Duodenal mucosa (tissue), 2 donors: ENCODE data around the gene STRIT1.

ENCODE experiments used
- H3K27ac ChIP-seq: one replicate; pipeline ENCODE4 v1.7.0; 2013; ENCODE audit warnings: low read depth, low read length
- H3K27me3 ChIP-seq, 2 donors: one replicate each; pipeline ENCODE4 v1.7.0; 2013; ENCODE audit warnings: low read length in 2 of 2, control low read depth in 1 of 2; ENCODE audit not compliant: insufficient read depth in 2 of 2, control insufficient read depth in 1 of 2
- H3K36me3 ChIP-seq, 2 donors: one replicate each; pipeline ENCODE4 v1.7.0; 2013; ENCODE audit warnings: low read length in 2 of 2, control low read depth in 1 of 2; ENCODE audit not compliant: insufficient read depth in 2 of 2, control insufficient read depth in 1 of 2
- H3K4me1 ChIP-seq, 2 donors: one replicate each; pipeline ENCODE4 v1.7.0; 2013; ENCODE audit warnings: low read length in 2 of 2, control low read depth in 1 of 2; ENCODE audit not compliant: insufficient read depth in 2 of 2, control insufficient read depth in 1 of 2
- H3K4me3 ChIP-seq, 2 donors: one replicate each; pipeline ENCODE4 v1.7.0; 2013; ENCODE audit warnings: low read length in 2 of 2, low read depth in 1 of 2
- H3K9ac ChIP-seq, 2 donors: one replicate each; pipeline ENCODE4 v1.7.0; 2013; ENCODE audit warnings: low read length in 2 of 2, low read depth in 1 of 2
- H3K9me3 ChIP-seq, 2 donors: one replicate each; pipeline ENCODE4 v1.7.0; 2013; ENCODE audit warnings: low read length in 2 of 2, control low read depth in 1 of 2; ENCODE audit not compliant: control insufficient read depth in 1 of 2

Gene STRIT1

DNA sequence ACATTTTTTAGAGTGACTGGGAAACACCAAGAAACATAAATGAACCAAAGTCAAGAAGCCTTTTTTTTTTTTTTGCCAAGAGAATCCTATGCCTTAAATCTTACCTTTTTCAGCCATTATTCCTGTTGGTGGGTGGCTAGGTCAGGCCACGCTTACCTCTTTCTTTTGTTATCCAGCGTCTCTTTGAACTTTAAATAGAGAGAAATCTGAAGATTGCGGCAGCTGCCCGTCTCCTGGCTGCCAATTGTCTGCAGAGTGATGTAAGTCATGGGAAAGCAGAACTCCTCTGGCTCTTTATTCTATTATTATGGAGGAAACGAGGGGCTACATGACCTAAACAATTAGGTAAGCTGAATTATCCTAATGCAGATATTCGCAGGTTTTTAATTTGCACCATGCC is at the start of gene STRIT1:
STRIT1 (minus strand) TSS at position 168 of the 400 bp plus-strand sequence.
- Histone ChIP-seq H3K36me3 (no peaks in the 10 kb centered on the region), H3K9ac (no peak within 1 kb of the TSS), H3K27me3 (no peaks in the 10 kb centered on the region), H3K9me3 (peaks cover 6 to 9% of the 10 kb centered on the region in 2 donors), H3K4me3 (no peak within 1 kb of the TSS), H3K27ac (no peak within 1 kb of the TSS), H3K4me1 (no peaks in the 10 kb centered on the region)

DNA sequence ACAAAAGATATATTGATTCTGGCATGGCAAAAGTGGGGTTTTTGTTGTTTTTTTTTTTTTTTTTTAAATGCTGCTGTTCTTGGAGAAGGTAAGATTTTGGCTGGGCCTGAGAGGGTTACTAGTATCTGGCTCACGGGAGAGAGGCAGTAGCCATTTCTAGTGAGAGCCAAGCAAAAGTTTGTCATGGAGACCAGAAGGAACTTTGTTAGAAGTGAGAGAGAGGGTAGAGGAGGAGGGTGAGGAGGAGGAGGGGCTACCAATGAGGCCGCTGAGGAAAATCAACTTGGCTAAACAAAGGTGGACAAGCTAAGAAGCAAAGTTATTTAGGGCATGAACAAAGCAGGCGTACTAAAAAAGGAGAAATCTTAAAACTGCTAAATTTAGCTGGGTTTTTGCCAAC is 48.9 kb upstream of the STRIT1 start:
- H3K27me3 ChIP-seq = no peaks in the 10 kb centered on the region
- H3K36me3 ChIP-seq = no peaks in the 10 kb centered on the region

GRCh38 chr3:155339052-155339451 is 45.6 kb upstream of the STRIT1 start:
- H3K4me3 ChIP-seq = no peak overlapping the region

More for the DNA sequence above, 48.9 kb upstream of the STRIT1 start:
- H3K9ac ChIP-seq = no peak overlapping the region
- no peaks in the 10 kb centered on the region for H3K4me1 ChIP-seq
- H3K27ac ChIP-seq = no peak overlapping the region
- no peak overlapping the region for H3K4me3 ChIP-seq
- H3K9me3 ChIP-seq = no peaks in the 10 kb centered on the region

GRCh38 chr3:155335724-155336354 is 42.4 kb upstream of the STRIT1 start:
- Histone ChIP-seq H3K27ac (no peak overlapping the region), H3K9ac (no peak overlapping the region), H3K4me3 (no peak overlapping the region), H3K27me3 (no peaks in the 10 kb centered on the region), H3K36me3 (no peaks in the 10 kb centered on the region), H3K9me3 (no peaks in the 10 kb centered on the region), H3K4me1 (no peaks in the 10 kb centered on the region)

More at GRCh38 chr3:155339052-155339451, 45.6 kb upstream of the STRIT1 start:
- Histone ChIP-seq H3K9ac (no peak overlapping the region), H3K9me3 (no peaks in the 10 kb centered on the region), H3K36me3 (no peaks in the 10 kb centered on the region), H3K27ac (no peak overlapping the region), H3K27me3 (no peaks in the 10 kb centered on the region), H3K4me1 (no peaks in the 10 kb centered on the region)

DNA sequence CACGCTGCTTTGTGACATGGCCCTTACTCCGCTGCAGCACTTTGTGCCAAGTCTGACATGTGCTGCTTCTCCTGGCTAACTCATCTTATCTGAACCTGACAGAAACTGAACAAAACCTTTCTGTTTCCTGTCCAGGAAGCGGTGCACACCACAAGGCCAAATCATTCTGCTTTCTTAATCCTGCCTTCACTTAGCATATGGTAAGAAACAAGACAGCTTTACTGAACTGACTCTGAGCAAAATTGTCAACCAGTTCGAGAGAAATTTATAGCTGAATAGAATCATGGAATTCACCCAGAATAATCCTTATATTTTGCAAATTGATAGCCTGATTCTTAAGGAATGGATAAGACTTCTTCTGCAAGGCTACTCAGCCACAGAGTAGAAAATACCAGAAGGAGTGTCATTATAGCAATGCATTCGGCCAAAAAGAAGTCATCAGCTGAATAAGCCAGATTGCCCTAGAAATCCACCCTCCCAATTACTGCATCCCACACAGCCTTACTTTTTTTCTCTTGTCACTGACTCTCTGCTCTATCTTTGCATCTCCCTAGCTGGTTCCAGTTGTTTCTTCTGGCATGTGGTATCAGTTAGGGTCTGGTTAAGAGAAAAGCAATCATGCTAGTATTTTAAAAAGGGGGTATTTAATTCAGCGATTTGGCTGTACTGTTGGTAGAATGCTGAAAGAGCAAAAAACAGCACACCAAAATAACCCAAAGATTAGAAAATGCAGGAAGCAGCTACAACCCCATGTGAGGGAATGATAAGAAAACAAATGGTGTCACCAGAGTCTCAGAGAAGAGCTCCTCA is 41.6 kb upstream of the STRIT1 start:
- Histone ChIP-seq H3K9me3 (no peaks in the 10 kb centered on the region), H3K9ac (no peak overlapping the region), H3K36me3 (no peaks in the 10 kb centered on the region), H3K27me3 (no peaks in the 10 kb centered on the region), H3K4me1 (no peaks in the 10 kb centered on the region), H3K4me3 (no peak overlapping the region), H3K27ac (no peak overlapping the region)

DNA sequence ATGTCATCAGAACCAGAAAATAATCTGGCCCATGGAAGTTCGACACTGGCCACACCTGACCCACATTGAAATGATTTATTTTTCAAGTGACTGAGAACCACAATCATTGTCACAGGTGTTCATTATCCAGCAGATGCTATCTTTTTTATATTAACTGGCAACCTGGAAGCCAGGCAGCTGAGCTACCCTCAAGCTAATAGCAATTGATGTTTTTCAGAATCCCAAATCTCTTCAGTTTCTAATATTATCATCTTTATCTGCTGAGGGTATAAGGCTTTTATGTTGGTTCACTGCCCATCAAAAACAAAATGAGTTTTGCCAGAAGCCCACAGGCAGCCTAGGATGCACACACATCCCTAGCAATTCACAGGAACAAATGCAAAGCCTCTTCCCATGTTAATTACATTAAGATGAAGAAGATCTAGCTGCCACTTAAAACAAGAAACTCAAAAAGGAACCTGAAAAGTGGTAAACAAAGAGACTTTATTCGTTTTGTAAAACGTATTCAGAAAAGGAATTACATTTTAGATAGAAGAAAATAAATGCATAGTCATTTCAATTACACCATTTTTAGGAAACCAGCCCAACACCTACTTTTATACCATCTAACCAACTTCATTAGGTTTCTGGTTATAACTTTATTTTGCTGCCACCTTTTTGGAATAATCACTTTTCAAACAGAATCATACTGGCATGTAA is 40.9 kb upstream of the STRIT1 start:
- no peak overlapping the region for H3K9ac ChIP-seq
- H3K4me1 ChIP-seq = no peaks in the 10 kb centered on the region
- H3K36me3 ChIP-seq = no peaks in the 10 kb centered on the region
- no peak overlapping the region for H3K27ac ChIP-seq
- H3K9me3 ChIP-seq = no peaks in the 10 kb centered on the region
- H3K4me3 ChIP-seq = no peak overlapping the region
- no peaks in the 10 kb centered on the region for H3K27me3 ChIP-seq

DNA sequence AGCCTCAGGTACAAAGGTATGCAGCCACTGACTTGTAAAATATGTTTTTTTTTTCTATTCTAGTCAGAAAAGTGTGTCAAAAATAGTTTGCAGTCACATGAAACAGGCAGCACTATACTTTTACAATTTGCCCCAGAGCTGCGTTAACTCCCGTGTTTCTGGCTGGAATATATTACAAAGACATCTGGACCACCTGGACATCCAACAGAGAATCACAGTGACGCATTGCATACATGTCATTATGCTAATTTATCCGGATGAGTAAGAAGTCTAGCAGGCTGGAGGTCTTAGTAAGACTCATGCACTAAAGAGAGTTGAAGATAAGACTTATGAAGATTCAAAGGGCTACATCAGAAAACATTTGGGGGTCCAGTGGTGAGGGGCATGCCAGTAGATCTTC is 39.2 kb upstream of the STRIT1 start:
- H3K27me3 ChIP-seq = no peaks in the 10 kb centered on the region
- H3K9me3 ChIP-seq = no peaks in the 10 kb centered on the region
- H3K27ac ChIP-seq = no peak overlapping the region
- H3K9ac ChIP-seq = no peak overlapping the region
- peaks cover 0 to 8% of the 10 kb centered on the region in 2 donors for H3K4me1 ChIP-seq
- H3K4me3 ChIP-seq = no peak overlapping the region
- no peaks in the 10 kb centered on the region for H3K36me3 ChIP-seq

GRCh38 chr3:155331078-155331477 is 37.6 kb upstream of the STRIT1 start:
- no peak overlapping the region for H3K27ac ChIP-seq

DNA sequence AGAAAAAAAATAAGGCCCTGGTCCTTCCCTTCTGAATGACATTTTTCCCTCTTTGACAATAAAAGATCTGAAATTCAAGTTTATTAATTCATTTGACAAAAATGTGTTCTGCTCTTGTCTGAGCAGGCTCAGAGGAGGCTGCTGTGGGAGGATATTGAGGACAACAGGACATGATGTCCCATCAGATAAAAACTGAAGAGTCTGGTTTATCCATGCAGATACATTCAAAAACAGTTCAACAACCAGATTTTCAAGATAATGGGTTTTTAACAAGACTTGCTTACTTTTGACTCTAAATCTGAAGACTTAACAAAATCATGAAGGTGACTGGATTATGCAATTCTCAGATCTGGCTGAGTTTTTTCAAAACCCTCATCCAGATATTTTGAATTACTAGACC is 36.9 kb upstream of the STRIT1 start:
- H3K27me3 ChIP-seq = no peaks in the 10 kb centered on the region
- peaks cover 6 to 11% of the 10 kb centered on the region in 2 donors for H3K4me1 ChIP-seq
- H3K9me3 ChIP-seq = no peaks in the 10 kb centered on the region
- H3K4me3 ChIP-seq = no peak overlapping the region
- no peak overlapping the region for H3K9ac ChIP-seq
- no peaks in the 10 kb centered on the region for H3K36me3 ChIP-seq
- H3K27ac ChIP-seq = no peak overlapping the region

More at GRCh38 chr3:155331078-155331477, 37.6 kb upstream of the STRIT1 start:
- no peak overlapping the region for H3K4me3 ChIP-seq
- H3K4me1 ChIP-seq = peaks cover 6 to 11% of the 10 kb centered on the region in 2 donors
- H3K36me3 ChIP-seq = no peaks in the 10 kb centered on the region
- no peak overlapping the region for H3K9ac ChIP-seq
- H3K27me3 ChIP-seq = no peaks in the 10 kb centered on the region
- H3K9me3 ChIP-seq = no peaks in the 10 kb centered on the region

- Histone ChIP-seq H3K9me3 (no peaks in the 10 kb centered on the region), H3K27ac (no peak overlapping the region), H3K9ac (no peak overlapping the region), H3K4me3 (no peak overlapping the region), H3K27me3 (no peaks in the 10 kb centered on the region), H3K4me1 (peaks cover 6 to 11% of the 10 kb centered on the region in 2 donors), H3K36me3 (no peaks in the 10 kb centered on the region)
Measured at GRCh38 chr3:155329513-155330048, 36.1 kb upstream of the STRIT1 start.
